HepG2 (cell line): Measurements from ENCODE around the gene SEPHS2. TPM values are rescaled to one million over a fixed set of nuclear protein-coding genes. Genes with fewer than 3 reads are reported as not detected.

Experiments used
- HOXA9 ChIP-seq: sonication (generic); formaldehyde crosslinking; IDR thresholded peaks from 2 replicates; pipeline ENCODE4 v1.8.1; 2022; ENCODE audit warnings: missing genetic modification reagents, mild to moderate bottlenecking, moderate library complexity, borderline replicate concordance
- IKZF5 ChIP-seq: IDR thresholded peaks from 2 replicates; pipeline ENCODE4 v1.6.1; 2018; ENCODE audit warnings: missing genetic modification reagents, mild to moderate bottlenecking, missing compliant biosample characterization
- NRL ChIP-seq: sonication (generic); formaldehyde crosslinking; IDR thresholded peaks from 2 replicates; pipeline ENCODE4 v1.5.0; 2020; ENCODE audit warnings: missing genetic modification reagents, mild to moderate bottlenecking, moderate library complexity, borderline replicate concordance
- RELA ChIP-seq: sonication (generic); formaldehyde crosslinking; IDR thresholded peaks from 2 replicates; pipeline ENCODE4 v1.4.0; 2020; ENCODE audit warnings: missing genetic modification reagents
- SKI ChIP-seq: fragments of 450-650 bp; IDR thresholded peaks from one replicate; pipeline ENCODE4 v1.6.1; 2018; ENCODE audit warnings: mild to moderate bottlenecking; ENCODE audit not compliant: partially characterized antibody
- SRSF4 ChIP-seq: fragments of 200-400 bp; formaldehyde crosslinking; IDR thresholded peaks from one replicate; pipeline ENCODE4 v1.6.1; 2018; ENCODE audit warnings: mild to moderate bottlenecking, low read depth, low read length, moderate library complexity; ENCODE audit not compliant: poor library complexity, severe bottlenecking
- SRY ChIP-seq: sonication (generic); formaldehyde crosslinking; IDR thresholded peaks from 2 replicates; pipeline ENCODE4 v1.8.0; 2022; ENCODE audit warnings: mild to moderate bottlenecking, missing genetic modification reagents
- THYN1 ChIP-seq: sonication (generic); formaldehyde crosslinking; IDR thresholded peaks from 2 replicates; pipeline ENCODE4 v1.8.1; 2023; ENCODE audit warnings: low read depth, mild to moderate bottlenecking, moderate library complexity, missing genetic modification reagents, borderline replicate concordance
- ZNF263 ChIP-seq: sonication (generic); formaldehyde crosslinking; IDR thresholded peaks from 2 replicates; pipeline ENCODE4 v1.4.0; 2020; ENCODE audit warnings: missing genetic modification reagents
- ZNF276 ChIP-seq: sonication (generic); formaldehyde crosslinking; IDR thresholded peaks from 2 replicates; pipeline ENCODE4 v1.4.0; 2020; ENCODE audit warnings: mild to moderate bottlenecking, low read depth, missing genetic modification reagents
- ZNF350 ChIP-seq: sonication (generic); formaldehyde crosslinking; IDR thresholded peaks from 2 replicates; pipeline ENCODE4 v1.4.0; 2020; ENCODE audit warnings: mild to moderate bottlenecking, low read depth, missing genetic modification reagents, borderline replicate concordance
- ZNF549 ChIP-seq: sonication (generic); formaldehyde crosslinking; IDR thresholded peaks from 2 replicates; pipeline ENCODE4 v1.5.0; 2020; ENCODE audit warnings: missing genetic modification reagents
- ZNF616 ChIP-seq: sonication (generic); formaldehyde crosslinking; IDR thresholded peaks from 2 replicates; pipeline ENCODE4 v1.5.0; 2020; ENCODE audit warnings: low read depth, mild to moderate bottlenecking, missing genetic modification reagents
- polyA plus RNA-seq, 8 experiments: library from polyadenylated mRNA; depleted of rRNA in 3 of 8; stranded (reverse) in 7 of 8; unstranded in 1 of 8; fragments of >200 nt; fragmentation: Illumina TruSeq in 4 of 8; extraction: Trizol in 4 of 8; gene quantifications; 2 replicates each; pipeline versions ENCODE4 v1.2.1 to v1.2.3, GENCODE V29; 2011 to 2016; ENCODE audit warnings: low read depth in 4 of 8, missing spikeins in 1 of 8, mixed read lengths in 1 of 8; ENCODE audit not compliant: insufficient read depth in 1 of 8
- total RNA-seq, 5 experiments: library from RNA; depleted of rRNA; stranded (reverse); fragments of >200 nt; fragmentation: Illumina TruSeq; extraction: Trizol; gene quantifications; 2 replicates each; pipeline ENCODE4 v1.2.3, GENCODE V29; 2016; ENCODE audit warnings: low read depth in 1 of 5
- TF ChIP-seq, protein P1 (sequence below): sonication (generic); formaldehyde crosslinking; IDR thresholded peaks from 2 replicates; pipeline ENCODE4 v1.4.0; 2020; ENCODE audit warnings: missing genetic modification reagents, mild to moderate bottlenecking, borderline replicate concordance
- TF ChIP-seq, protein P2 (sequence below): sonication (generic); formaldehyde crosslinking; IDR thresholded peaks from 2 replicates; pipeline ENCODE4 v1.8.0; 2022; ENCODE audit warnings: mild to moderate bottlenecking, missing genetic modification reagents, moderate library complexity
- TF ChIP-seq, protein P3 (sequence below): IDR thresholded peaks from 2 replicates; pipeline ENCODE4 v1.6.1; 2016; ENCODE audit warnings: missing biosample characterization, missing genetic modification reagents, low read depth
- TF ChIP-seq, protein P4 (sequence below): sonication (generic); formaldehyde crosslinking; IDR thresholded peaks from 2 replicates; pipeline ENCODE4 v1.9.0; 2021; ENCODE audit warnings: missing genetic modification reagents, borderline replicate concordance

The SEPHS2 gene
- total and polyA plus RNA-seq, 2 of the 13 experiments (the other 11 are each of a cell fraction or from before 2014, with no cell fraction given): 20.7 to 127 TPM

DNA sequence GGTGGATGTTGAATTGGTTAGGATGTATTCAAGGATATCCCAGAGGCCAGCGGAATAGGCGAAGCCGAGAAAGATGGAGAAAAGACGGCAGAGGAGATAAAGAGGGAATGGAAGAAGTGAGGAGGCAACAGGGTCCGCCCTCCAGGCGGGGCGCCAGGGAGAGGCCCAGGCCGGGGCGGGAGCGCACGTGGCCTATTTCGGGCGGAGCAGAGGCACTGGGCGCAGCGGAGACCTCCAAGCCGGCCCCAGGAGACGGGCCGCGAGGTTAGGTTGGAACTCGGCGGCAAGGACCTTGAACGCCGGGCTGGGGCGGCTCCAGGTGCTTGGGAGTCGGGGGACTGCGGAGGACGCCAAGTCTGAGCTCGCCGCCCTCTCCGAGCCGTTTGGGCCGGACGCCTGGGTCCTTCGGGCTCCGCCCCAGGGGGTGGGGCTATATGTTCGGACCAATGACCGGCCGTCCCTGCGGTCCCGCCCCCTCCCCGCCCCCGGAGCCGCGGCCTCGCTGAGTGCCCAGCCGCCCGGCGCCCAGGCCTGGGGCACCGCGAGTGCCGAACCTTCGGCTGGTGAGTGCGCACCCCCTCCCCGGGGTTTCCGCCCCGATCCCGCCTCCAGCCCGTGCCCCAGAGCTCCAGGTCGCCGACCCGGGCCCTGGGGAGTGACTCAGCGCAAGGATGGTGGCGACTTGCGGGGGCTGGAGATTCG is 38.4 kb downstream of the SEPHS2 start, which contains the start of gene ZNF771 (continued):
- TF ChIP-seq, protein P1, sequence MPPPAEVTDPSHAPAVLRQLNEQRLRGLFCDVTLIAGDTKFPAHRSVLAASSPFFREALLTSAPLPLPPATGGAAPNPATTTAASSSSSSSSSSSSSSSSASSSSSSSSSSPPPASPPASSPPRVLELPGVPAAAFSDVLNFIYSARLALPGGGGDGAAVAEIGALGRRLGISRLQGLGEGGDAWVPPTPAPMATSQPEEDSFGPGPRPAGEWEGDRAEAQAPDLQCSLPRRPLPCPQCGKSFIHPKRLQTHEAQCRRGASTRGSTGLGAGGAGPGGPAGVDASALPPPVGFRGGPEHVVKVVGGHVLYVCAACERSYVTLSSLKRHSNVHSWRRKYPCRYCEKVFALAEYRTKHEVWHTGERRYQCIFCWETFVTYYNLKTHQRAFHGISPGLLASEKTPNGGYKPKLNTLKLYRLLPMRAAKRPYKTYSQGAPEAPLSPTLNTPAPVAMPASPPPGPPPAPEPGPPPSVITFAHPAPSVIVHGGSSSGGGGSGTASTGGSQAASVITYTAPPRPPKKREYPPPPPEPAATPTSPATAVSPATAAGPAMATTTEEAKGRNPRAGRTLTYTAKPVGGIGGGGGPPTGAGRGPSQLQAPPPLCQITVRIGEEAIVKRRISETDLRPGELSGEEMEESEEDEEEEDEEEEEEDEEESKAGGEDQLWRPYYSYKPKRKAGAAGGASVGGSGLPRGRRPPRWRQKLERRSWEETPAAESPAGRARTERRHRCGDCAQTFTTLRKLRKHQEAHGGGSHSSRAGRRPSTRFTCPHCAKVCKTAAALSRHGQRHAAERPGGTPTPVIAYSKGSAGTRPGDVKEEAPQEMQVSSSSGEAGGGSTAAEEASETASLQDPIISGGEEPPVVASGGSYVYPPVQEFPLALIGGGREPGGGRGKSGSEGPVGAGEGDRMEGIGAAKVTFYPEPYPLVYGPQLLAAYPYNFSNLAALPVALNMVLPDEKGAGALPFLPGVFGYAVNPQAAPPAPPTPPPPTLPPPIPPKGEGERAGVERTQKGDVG (CRISPR knock-in tag): peak; percentile 95; the same call in 1 of the 2 replicates
- TF ChIP-seq SRSF4 (no peak), SKI (peak; percentile 43), ZNF263 (CRISPR knock-in tag) (no peak), ZNF350 (CRISPR knock-in tag) (peak; percentile 90), SRY (CRISPR knock-in tag) (peak; percentile 56), ZNF616 (CRISPR knock-in tag) (0 out of 2 replicates have a peak, but pooled peaks have one; percentile 76), ZNF276 (CRISPR knock-in tag) (no peak), ZNF549 (CRISPR knock-in tag) (no peak), NRL (CRISPR knock-in tag) (peak; percentile 96), RELA (CRISPR knock-in tag) (no peak), THYN1 (0 out of 2 replicates have a peak, but pooled peaks have one; percentile 66), HOXA9 (no peak), IKZF5 (CRISPR knock-in tag) (peak; percentile 72; the same call in 1 of the 2 replicates)
- TF ChIP-seq, protein P2, sequence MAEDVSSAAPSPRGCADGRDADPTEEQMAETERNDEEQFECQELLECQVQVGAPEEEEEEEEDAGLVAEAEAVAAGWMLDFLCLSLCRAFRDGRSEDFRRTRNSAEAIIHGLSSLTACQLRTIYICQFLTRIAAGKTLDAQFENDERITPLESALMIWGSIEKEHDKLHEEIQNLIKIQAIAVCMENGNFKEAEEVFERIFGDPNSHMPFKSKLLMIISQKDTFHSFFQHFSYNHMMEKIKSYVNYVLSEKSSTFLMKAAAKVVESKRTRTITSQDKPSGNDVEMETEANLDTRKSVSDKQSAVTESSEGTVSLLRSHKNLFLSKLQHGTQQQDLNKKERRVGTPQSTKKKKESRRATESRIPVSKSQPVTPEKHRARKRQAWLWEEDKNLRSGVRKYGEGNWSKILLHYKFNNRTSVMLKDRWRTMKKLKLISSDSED (CRISPR knock-in tag): no peak; the same call in 1 of the 2 replicates
- TF ChIP-seq, protein P3, sequence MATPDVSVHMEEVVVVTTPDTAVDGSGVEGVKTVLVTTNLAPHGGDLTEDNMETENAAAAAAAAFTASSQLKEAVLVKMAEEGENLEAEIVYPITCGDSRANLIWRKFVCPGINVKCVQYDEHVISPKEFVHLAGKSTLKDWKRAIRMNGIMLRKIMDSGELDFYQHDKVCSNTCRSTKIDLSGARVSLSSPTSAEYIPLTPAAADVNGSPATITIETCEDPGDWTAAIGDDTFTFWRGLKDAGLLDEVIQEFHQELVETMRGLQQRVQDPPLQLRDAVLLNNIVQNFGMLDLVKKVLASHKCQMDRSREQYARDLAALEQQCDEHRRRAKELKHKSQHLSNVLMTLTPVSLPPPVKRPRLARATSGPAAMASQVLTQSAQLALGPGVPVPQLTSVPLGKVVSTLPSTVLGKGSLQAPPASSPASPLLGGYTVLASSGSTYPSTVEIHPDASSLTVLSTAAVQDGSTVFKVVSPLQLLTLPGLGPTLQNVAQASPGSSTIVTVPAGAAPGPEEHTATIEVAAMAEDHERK (CRISPR knock-in tag): no peak
- TF ChIP-seq, protein P4, sequence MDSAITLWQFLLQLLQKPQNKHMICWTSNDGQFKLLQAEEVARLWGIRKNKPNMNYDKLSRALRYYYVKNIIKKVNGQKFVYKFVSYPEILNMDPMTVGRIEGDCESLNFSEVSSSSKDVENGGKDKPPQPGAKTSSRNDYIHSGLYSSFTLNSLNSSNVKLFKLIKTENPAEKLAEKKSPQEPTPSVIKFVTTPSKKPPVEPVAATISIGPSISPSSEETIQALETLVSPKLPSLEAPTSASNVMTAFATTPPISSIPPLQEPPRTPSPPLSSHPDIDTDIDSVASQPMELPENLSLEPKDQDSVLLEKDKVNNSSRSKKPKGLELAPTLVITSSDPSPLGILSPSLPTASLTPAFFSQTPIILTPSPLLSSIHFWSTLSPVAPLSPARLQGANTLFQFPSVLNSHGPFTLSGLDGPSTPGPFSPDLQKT: no peak
